Small intestine (tissue), 7 donors: ENCODE results near the gene CYB561D1. TPM values are rescaled to one million over a fixed set of nuclear protein-coding genes. Genes with fewer than 3 reads are reported as not detected.

Experiments used
- DNase-seq, 2 donors: peaks; one replicate each; pipeline versions ENCODE4 v3.0.0 to v3.0.0-alpha.2; 2013
- FAIRE-seq: peaks from 2 replicates; lab custom pipeline; 2012; peaks lifted over from hg19 to GRCh38; lab: Jason Lieb, UNC
- H3K27ac ChIP-seq, 3 donors: one replicate each; pipeline ENCODE4 v1.5.1; 2013; ENCODE audit warnings: low read length in 2 of 3, mild to moderate bottlenecking in 2 of 3, control low read depth in 1 of 3, inconsistent platforms in 1 of 3, low read depth in 1 of 3, moderate library complexity in 1 of 3
- H3K27me3 ChIP-seq, 3 donors: one replicate each; pipeline ENCODE4 v1.6.1; 2013; ENCODE audit warnings: low read length in 3 of 3, inconsistent platforms in 1 of 3; ENCODE audit not compliant: control insufficient read depth in 3 of 3, insufficient read depth in 3 of 3
- H3K36me3 ChIP-seq, 3 donors: one replicate each; pipeline ENCODE4 v1.6.1; 2013; ENCODE audit warnings: low read length in 3 of 3, inconsistent platforms in 1 of 3, low read depth in 1 of 3, mild to moderate bottlenecking in 1 of 3, moderate library complexity in 1 of 3; ENCODE audit not compliant: control insufficient read depth in 3 of 3, insufficient read depth in 2 of 3
- H3K4me1 ChIP-seq, 3 donors: one replicate each; pipeline ENCODE4 v1.6.1; 2013; ENCODE audit warnings: low read length in 2 of 3, inconsistent platforms in 1 of 3, low read depth in 1 of 3, mild to moderate bottlenecking in 1 of 3, moderate library complexity in 1 of 3; ENCODE audit not compliant: control insufficient read depth in 3 of 3, insufficient read depth in 2 of 3
- H3K4me3 ChIP-seq, 3 donors: one replicate each; pipeline ENCODE4 v1.5.1; 2013; ENCODE audit warnings: low read length in 3 of 3, control low read depth in 1 of 3, inconsistent platforms in 1 of 3, low read depth in 1 of 3, mild to moderate bottlenecking in 1 of 3, moderate library complexity in 1 of 3
- H3K9me3 ChIP-seq, 2 donors: one replicate each; pipeline ENCODE4 v1.6.1; 2013; ENCODE audit warnings: low read depth in 1 of 2, low read length in 1 of 2; ENCODE audit not compliant: control insufficient read depth in 2 of 2, insufficient read depth in 1 of 2
- WGBS, 3 donors: extraction: QIAGEN DNeasy Blood & Tissue Kit; methylation state at CpG; one replicate each; pipeline ENCODE4 v1.1.7; 2013; 5-methylcytosine and 5-hydroxymethylcytosine counted together
- polyA plus RNA-seq, 4 donors: library from polyadenylated mRNA; stranded (reverse) in 3 of 4; unstranded in 1 of 4; fragments of 200-250 nt in 3 of 4; fragments of 120-200 nt in 1 of 4; gene quantifications; one replicate each; pipeline versions ENCODE4 v1.2.1 to v1.2.3, GENCODE V29; 2013
- donor health status: healthy with polysubstance abuse.
- donor health status: control.
- donor health status: control.
- donor health status: Bipolar disorder and iron deficiency.
- donor health status: healthy.

CYB561D1 gene
- polyA plus RNA-seq, 4 donors, result 5.1 to 8.6 (median 7.2) TPM

GRCh38 chr1:109537450-109538178 lies 43.7 kb downstream of the CYB561D1 start:
- Histone ChIP-seq H3K27ac (no peak overlapping the region), H3K4me1 (peaks cover 0 to 2% (median 0%) of the 10 kb centered on the region in 3 donors), H3K27me3 (no peaks in the 10 kb centered on the region), H3K36me3 (no peaks in the 10 kb centered on the region), H3K9me3 (no peaks in the 10 kb centered on the region), H3K4me3 (no peak overlapping the region)
- FAIRE-seq (no peak), DNase-seq (no peak)
- 87 to 95% (median 91%) methylated on average over 9 of the region's 9 CpGs for WGBS, 3 donors

- Histone ChIP-seq H3K4me1 (no peaks in the 10 kb centered on the region), H3K36me3 (no peaks in the 10 kb centered on the region), H3K27me3 (no peaks in the 10 kb centered on the region), H3K27ac (no peak overlapping the region), H3K9me3 (no peaks in the 10 kb centered on the region), H3K4me3 (no peak overlapping the region)
- no peak for DNase-seq
- WGBS, 3 donors, result 90 to 93% (median 92%) methylated on average over 9 of the region's 9 CpGs
- no peak for FAIRE-seq
These were observed 45.1 kb downstream of the CYB561D1 start for GRCh38 chr1:109538827-109539555.

GRCh38 chr1:109539676-109540075 lies 45.8 kb downstream of the CYB561D1 start, which contains the start of gene GPR61:
Gene GPR61, plus strand, starts transcription at chr1:109539872. Its CDS starts 3,151 bp downstream, at chr1:109543023.
- no peak within 1 kb of the TSS for H3K4me3 ChIP-seq
- H3K36me3 ChIP-seq, result no peaks in the 10 kb centered on the region
- H3K27ac ChIP-seq, result no peak within 1 kb of the TSS
- DNase-seq, result no peak
- WGBS, 3 donors, result 59 to 70% (median 64%) methylated on average over 7 of the region's 7 CpGs
- no peak for FAIRE-seq
- H3K9me3 ChIP-seq, result no peaks in the 10 kb centered on the region
- no peaks in the 10 kb centered on the region for H3K27me3 ChIP-seq
- H3K4me1 ChIP-seq, result no peaks in the 10 kb centered on the region

- WGBS, 3 donors, result 79 to 80% (median 79%) methylated on average over 3 of the region's 3 CpGs
- no peak overlapping the region for H3K4me3 ChIP-seq
- DNase-seq (no peak), FAIRE-seq (no peak)
- H3K9me3 ChIP-seq, result no peaks in the 10 kb centered on the region
- H3K27ac ChIP-seq, result no peak overlapping the region
- no peaks in the 10 kb centered on the region for H3K36me3 ChIP-seq
- H3K27me3 ChIP-seq, result no peaks in the 10 kb centered on the region
- no peaks in the 10 kb centered on the region for H3K4me1 ChIP-seq
These were observed 47.2 kb downstream of the CYB561D1 start for GRCh38 chr1:109541102-109541501.

GRCh38 chr1:109542657-109543056 lies 48.8 kb downstream of the CYB561D1 start:
- 86 to 94% (median 87%) methylated on average over 9 to 10 of the region's 10 CpGs for WGBS, 3 donors

GRCh38 chr1:109543283-109543987 lies 49.5 kb downstream of the CYB561D1 start:
- 85 to 91% (median 89%) methylated on average over 24 of the region's 24 CpGs for WGBS, 3 donors
- Histone ChIP-seq H3K9me3 (no peaks in the 10 kb centered on the region), H3K4me3 (no peak overlapping the region), H3K4me1 (peaks cover 0 to 11% (median 0%) of the 10 kb centered on the region in 3 donors), H3K27ac (no peak overlapping the region), H3K36me3 (no peaks in the 10 kb centered on the region), H3K27me3 (no peaks in the 10 kb centered on the region)
- DNase-seq (no peak), FAIRE-seq (no peak)

More at GRCh38 chr1:109542657-109543056, 48.8 kb downstream of the CYB561D1 start:
- no peak for FAIRE-seq
- no peak for DNase-seq
- Histone ChIP-seq H3K4me1 (peaks cover 0 to 11% (median 0%) of the 10 kb centered on the region in 3 donors), H3K4me3 (no peak overlapping the region), H3K27me3 (no peaks in the 10 kb centered on the region), H3K36me3 (no peaks in the 10 kb centered on the region), H3K9me3 (no peaks in the 10 kb centered on the region), H3K27ac (no peak overlapping the region)

GRCh38 chr1:109543988-109544735 lies 50.3 kb downstream of the CYB561D1 start:
- H3K9me3 ChIP-seq, result no peaks in the 10 kb centered on the region
- 63 to 74% (median 68%) methylated on average over 14 of the region's 14 CpGs for WGBS, 3 donors
- no peaks in the 10 kb centered on the region for H3K27me3 ChIP-seq
- no peak overlapping the region for H3K4me3 ChIP-seq
- H3K4me1 ChIP-seq, result peaks cover 0 to 11% (median 0%) of the 10 kb centered on the region in 3 donors
- no peak overlapping the region for H3K27ac ChIP-seq
- DNase-seq, result no peak
- H3K36me3 ChIP-seq, result no peaks in the 10 kb centered on the region
- FAIRE-seq, result no peak
